HG03460 (cell line): ENCODE data around the gene GNPTAB.

Experiments used
- ATAC-seq: cut with Tn5 transposase; IDR thresholded peaks from one replicate; pipeline ENCODE4 v1.9.1; 2021; ENCODE audit not compliant: unreplicated experiment

The GNPTAB gene

GRCh38 chr12:101775816-101776215, 54.9 kb downstream of the GNPTAB start:
- ATAC-seq, result no peak

- ATAC-seq, result peak; percentile 83
Measured at GRCh38 chr12:101773650-101774162, 57.1 kb downstream of the GNPTAB start.

DNA sequence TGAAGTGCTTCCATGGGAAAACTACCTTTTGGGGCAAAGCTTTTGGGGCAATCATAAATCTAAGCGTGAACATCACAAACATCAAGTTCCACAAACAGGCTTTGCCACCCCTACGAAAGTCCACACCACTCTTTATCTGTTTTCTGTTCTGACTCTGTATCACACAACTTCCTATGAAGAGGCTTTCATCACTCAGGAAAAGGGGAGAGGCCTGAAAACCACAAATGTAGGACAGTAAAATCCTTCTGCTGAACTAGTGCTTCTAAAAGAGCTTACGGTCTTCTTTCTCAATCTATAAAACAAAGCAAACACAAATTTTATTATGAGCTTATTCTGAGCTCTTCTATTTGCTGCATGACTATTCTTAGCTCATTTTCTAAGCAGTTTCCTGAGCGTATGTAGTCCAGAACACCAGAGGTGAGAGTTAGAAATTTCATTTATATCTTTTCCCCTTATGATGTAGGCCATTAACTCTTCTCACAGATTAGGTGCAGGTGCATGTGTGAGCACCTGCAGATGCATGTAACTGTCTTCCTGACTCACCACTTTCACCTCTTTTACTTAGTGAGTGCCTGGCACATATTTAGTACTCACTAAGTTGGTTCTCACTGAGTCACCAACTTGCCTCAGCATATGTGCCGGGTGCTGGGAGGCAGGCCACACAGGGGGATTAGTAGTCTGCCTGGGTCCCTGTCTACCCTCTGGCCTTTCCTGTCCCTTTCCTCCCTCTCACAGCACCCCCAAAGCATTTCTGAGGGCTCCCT, 58.6 kb downstream of the GNPTAB start:
- ATAC-seq, result no peak

GRCh38 chr12:101769865-101770264, 60.9 kb downstream of the GNPTAB start:
- ATAC-seq, result no peak

GRCh38 chr12:101768781-101769180, 62.0 kb downstream of the GNPTAB start:
- ATAC-seq, result no peak

DNA sequence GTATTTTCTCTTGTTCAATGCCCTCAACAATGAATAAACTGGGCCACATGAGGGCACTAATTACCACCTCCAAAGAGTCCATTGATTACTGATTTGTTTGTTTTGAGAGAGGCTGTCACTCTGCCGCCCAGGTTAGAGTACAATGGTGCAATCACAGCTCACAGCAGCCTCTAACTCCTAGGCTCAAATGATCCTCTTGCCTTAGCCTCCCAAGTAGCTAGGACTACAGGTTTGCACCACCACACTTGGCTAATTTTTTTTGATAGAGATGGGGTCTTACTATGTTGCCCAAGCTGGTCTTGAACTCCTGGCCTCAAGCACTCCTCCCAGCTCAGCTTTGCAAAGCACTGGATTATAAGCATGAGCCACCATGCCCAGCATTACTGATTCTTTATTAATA, 63.2 kb downstream of the GNPTAB start:
- ATAC-seq, result no peak

DNA sequence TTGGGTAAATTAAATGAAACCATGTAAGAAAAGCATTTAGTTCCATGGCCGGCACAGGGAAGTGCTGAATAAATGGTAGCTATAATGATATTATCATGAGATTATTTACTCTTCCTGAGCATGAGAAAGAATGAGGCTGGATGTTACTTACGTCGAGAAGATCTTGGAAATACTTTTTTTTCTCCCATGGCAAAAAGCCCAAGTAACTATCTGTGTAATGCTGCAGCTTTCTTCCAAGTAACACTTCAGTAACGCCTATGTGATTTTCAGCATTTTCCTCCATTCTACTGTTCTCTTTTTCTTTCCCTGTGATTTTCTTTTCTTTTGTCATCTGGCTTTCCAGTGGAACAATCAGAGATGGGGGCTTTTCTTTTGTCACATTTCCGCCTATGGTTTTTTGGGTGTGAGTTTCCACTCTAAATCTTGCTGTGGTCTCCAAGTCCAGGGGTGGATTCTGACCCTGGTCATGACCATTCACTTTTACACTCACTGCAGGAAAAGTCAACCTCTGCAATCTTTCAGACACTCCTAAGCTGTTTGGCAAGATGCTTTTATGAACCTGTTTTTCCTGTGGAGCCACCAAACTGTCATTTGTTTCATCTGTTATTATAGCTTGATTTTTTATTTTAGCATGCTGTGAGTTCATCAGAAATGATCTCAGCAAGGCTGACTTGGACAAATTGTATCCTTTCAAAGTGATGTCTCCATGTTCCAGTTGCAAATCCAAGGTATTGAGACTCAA, 66.5 kb downstream of the GNPTAB start:
- no peak for ATAC-seq

DNA sequence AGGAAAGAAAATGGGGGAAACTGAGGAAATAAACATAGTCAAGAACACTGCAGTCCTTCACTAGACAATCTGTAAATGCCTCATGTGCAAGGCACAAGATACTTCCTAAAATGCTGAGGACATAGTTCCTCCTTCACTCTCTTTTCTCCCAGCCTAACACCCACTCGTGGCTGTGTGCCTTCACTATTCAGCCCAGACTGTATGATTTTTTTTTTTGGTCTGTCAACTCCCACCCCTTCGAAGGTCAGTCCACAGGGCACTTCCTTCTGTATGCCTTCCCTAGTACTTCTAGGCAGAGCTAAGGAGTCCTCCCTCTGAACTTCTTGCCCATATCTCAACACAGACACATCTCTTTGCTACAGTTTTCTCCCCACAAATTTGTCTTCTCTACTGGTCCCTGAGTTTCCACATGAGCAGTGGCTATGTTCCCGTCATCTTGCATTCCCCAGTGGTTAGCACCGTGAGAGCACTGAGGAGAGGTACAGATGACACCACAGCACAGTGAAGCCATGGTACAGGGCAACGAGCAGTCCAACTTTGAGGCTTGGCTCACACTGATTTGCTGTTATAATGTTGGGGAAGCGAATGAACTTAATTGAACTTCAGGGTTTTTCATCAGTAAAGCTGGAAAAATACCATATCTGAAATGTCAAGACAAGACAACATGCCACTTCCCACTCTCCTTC, 67.4 kb downstream of the GNPTAB start:
- ATAC-seq, result no peak

- no peak for ATAC-seq
Measured at GRCh38 chr12:101761781-101762180, 69.0 kb downstream of the GNPTAB start.

DNA sequence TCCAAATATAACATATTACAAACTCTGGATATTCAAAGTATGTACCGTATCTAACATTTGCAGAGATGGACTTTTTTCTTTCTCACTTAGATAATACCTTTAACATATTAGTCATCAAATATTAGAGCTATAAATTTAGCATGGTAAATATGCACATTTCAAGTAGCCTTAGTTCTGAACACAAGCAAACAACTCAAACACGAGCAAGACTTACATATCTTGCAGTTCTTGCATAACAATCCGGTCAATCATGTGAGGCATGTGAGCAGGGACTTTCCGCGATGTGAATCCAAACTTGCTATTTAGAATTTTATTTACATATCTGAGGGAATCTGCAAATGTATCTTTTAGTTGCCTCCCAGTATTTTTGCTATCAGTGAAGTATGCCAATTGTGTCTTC, 69.4 kb downstream of the GNPTAB start:
- no peak for ATAC-seq

DNA sequence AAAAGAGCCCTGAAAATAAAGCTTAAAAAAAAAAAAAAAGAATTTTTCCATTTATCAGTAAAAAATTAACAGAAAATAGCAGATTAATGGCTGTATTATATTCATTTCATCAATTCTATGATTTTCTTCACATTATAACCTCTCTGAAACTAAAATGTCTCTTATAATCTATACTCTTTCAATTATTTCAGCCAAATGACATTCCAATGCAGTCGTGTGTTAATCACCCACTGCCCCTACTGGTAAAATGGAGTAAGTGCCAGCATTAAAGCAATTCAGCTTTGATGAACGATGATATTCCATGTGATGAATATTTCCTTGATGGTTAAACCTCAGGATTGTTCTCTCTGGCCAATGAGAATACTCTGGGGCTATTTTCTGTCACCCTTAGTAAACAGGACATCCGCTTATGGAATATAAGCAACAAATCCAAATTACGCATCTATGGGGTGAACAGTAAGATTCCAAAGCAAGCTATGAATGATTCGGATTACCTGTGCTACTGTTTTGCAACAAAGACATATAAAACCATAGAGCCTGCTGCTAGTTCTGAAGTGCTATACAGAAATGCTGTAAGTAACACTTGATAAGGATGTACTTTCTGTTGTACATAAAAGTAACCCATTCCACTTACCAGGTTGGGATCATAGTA, 71.2 kb downstream of the GNPTAB start:
- no peak for ATAC-seq

- no peak for ATAC-seq
Measured at GRCh38 chr12:101750152-101750551, 80.6 kb downstream of the GNPTAB start.

- ATAC-seq, result no peak
Measured at GRCh38 chr12:101749657-101750056, 81.1 kb downstream of the GNPTAB start.

DNA sequence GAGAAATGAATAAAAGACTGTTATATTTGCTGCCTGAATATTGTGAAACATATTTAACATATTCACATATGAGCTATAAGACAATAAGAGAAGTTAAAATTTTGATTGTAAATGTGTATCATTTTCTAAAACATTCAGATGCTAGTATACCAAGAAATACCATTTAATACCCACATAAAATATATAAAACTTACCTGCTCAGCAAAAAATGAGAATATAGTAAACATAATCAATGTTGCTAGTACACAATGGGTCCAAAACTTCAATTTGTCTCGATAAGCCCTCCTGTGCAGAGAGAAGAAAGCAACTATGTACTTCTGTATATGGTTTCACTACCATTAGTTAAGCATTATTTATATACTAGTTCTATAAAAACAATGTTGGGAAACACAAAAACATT, 81.9 kb downstream of the GNPTAB start:
- ATAC-seq, result no peak

DNA sequence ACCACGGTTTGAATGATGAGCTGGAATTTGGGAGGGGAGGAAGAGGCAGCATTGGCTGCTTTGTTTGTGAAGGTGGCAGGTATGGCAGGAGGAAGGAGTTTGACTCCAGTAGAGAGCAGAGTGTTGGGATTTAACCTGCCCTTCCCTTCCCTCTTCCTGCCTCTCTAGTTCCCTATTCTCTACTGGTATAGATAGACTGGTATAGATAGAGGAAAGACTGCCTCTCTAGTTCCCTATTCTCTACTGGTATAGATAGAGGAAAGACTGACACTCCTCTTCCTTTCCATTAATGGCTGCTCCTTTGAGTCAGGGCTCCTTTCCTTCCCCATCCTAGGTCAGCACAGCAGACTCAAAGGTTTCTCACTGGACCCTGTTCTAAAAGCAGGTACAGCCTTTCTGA, 83.1 kb downstream of the GNPTAB start:
- no peak for ATAC-seq

GRCh38 chr12:101746661-101747060, 84.1 kb downstream of the GNPTAB start:
- ATAC-seq, result no peak

- ATAC-seq, result no peak
Measured at GRCh38 chr12:101746196-101746595, 84.6 kb downstream of the GNPTAB start.

- no peak for ATAC-seq
Measured at GRCh38 chr12:101745481-101745880, 85.3 kb downstream of the GNPTAB start.

- peak; percentile 97 for ATAC-seq
Measured at GRCh38 chr12:101743724-101744472, 86.9 kb downstream of the GNPTAB start.

GRCh38 chr12:101743242-101743641, 87.5 kb downstream of the GNPTAB start:
- no peak for ATAC-seq
